Measurements from ENCODE around the gene CRPPA.

GRCh38 chr7:16400893-16401275 lies 20.5 kb downstream of the CRPPA start:
- TF ChIP-seq CTCF (IDR thresholded peaks at IDR 0.05; ENCODE audit: extremely low read depth in 1 of 2, insufficient read depth in 1 of 2, low read depth in 1 of 2, low read length in 2 of 2): no peak
- TF ChIP-seq JUN (IDR thresholded peaks at IDR 0.05; ENCODE audit: borderline replicate concordance, insufficient read depth, insufficient read length, low read depth): no peak
- no peak for TF ChIP-seq EZH2 (IDR thresholded peaks at IDR 0.05; ENCODE audit: borderline replicate concordance, low read depth, low read length, severe bottlenecking)

All from endothelial cell of umbilical vein (primary cell).